CD14-positive monocyte (primary cell): ENCODE measurements around the gene RFC3. TPM values are rescaled to one million over a fixed set of nuclear protein-coding genes. Genes with fewer than 3 reads are reported as not detected.

Experiments used
- DNase-seq, 3 donors: peaks; one replicate each; pipeline ENCODE4 v3.0.0-alpha.2; 2011 to 2022
- H2AFZ ChIP-seq: 2 replicates; pipeline ENCODE4 v1.6.0; 2012; ENCODE audit warnings: mild to moderate bottlenecking, low read depth, low read length, inconsistent platforms; ENCODE audit not compliant: insufficient read depth, poor library complexity, severe bottlenecking
- H3K27ac ChIP-seq, 2 donors: 1 replicate in 1 of 2; 2 replicates in 1 of 2; pipeline ENCODE4 v1.5.1; 2012 to 2013; ENCODE audit warnings: low read length in 2 of 2, control low read depth in 1 of 2, inconsistent platforms in 1 of 2, low read depth in 1 of 2, mild to moderate bottlenecking in 1 of 2
- H3K27me3 ChIP-seq, 2 donors: one replicate each; pipeline versions ENCODE4 v1.6.0 to v1.6.1; 2011 to 2013; ENCODE audit warnings: low read length in 2 of 2; ENCODE audit not compliant: control insufficient read depth in 2 of 2, insufficient read depth in 2 of 2
- H3K36me3 ChIP-seq, 2 donors: replicated peaks in 1 of 2; 1 replicate in 1 of 2; 2 replicates in 1 of 2; pipeline versions ENCODE4 v1.5.1 to v1.6.1; 2012 to 2013; ENCODE audit warnings: low read length in 2 of 2, control low read depth in 1 of 2, inconsistent platforms in 1 of 2, mild to moderate bottlenecking in 1 of 2; ENCODE audit not compliant: insufficient read depth in 2 of 2, control insufficient read depth in 1 of 2
- H3K4me1 ChIP-seq, 2 donors: 1 replicate in 1 of 2; 2 replicates in 1 of 2; pipeline versions ENCODE4 v1.5.1 to v1.6.1; 2012 to 2013; ENCODE audit warnings: low read length in 2 of 2, control low read depth in 1 of 2, inconsistent platforms in 1 of 2, mild to moderate bottlenecking in 1 of 2, moderate library complexity in 1 of 2; ENCODE audit not compliant: insufficient read depth in 2 of 2, control insufficient read depth in 1 of 2
- H3K4me2 ChIP-seq: replicated peaks from 2 replicates; pipeline ENCODE3; 2012; ENCODE audit warnings: low read length, moderate library complexity, mild to moderate bottlenecking; ENCODE audit not compliant: poor library complexity, severe bottlenecking; ENCODE audit errors: extremely low read depth
- H3K4me3 ChIP-seq, 3 experiments: fragments of 200-600 bp in 1 of 3; sonication (generic) in 1 of 3; replicated peaks in 1 of 3; 1 replicate in 2 of 3; 2 replicates in 1 of 3; pipeline ENCODE4 v1.5.1; 2011 to 2013; ENCODE audit warnings: low read length in 3 of 3, mild to moderate bottlenecking in 3 of 3, control low read depth in 2 of 3, low read depth in 2 of 3, inconsistent platforms in 1 of 3, moderate library complexity in 1 of 3
- H3K79me2 ChIP-seq: 2 replicates; pipeline ENCODE4 v1.6.0; 2012; ENCODE audit warnings: mild to moderate bottlenecking, control low read depth, inconsistent platforms, low read length, moderate library complexity; ENCODE audit not compliant: insufficient read depth
- H3K9ac ChIP-seq: 2 replicates; pipeline ENCODE4 v1.6.0; 2017; ENCODE audit warnings: low read length, mild to moderate bottlenecking; ENCODE audit not compliant: insufficient read depth, poor library complexity, severe bottlenecking
- H3K9me3 ChIP-seq, 2 donors: replicated peaks in 1 of 2; 1 replicate in 1 of 2; 2 replicates in 1 of 2; pipeline versions ENCODE4 v1.5.1 to v1.6.1; 2012 to 2013; ENCODE audit warnings: low read length in 2 of 2, control low read depth in 1 of 2; ENCODE audit not compliant: control insufficient read depth in 1 of 2, insufficient read depth in 1 of 2
- H4K20me1 ChIP-seq: 2 replicates; pipeline ENCODE4 v1.6.0; 2012; ENCODE audit warnings: mild to moderate bottlenecking, low read length, control low read depth, moderate library complexity; ENCODE audit not compliant: insufficient read depth
- H3K27ac Mint-ChIP-seq, 7 donors: one replicate each; pipeline ENCODE4 v1.8.0; 2020; ENCODE audit warnings: mild to moderate bottlenecking in 7 of 7, mixed read lengths in 7 of 7, moderate library complexity in 6 of 7, inconsistent platforms in 2 of 7
- H3K27me3 Mint-ChIP-seq, 3 donors: one replicate each; pipeline ENCODE4 v1.8.0; 2021 to 2022; ENCODE audit warnings: low read depth in 3 of 3, mild to moderate bottlenecking in 3 of 3, mixed read lengths in 3 of 3, moderate library complexity in 3 of 3, inconsistent platforms in 1 of 3
- H3K36me3 Mint-ChIP-seq, 2 donors: one replicate each; pipeline ENCODE4 v1.8.0; 2020; ENCODE audit warnings: mixed read lengths in 2 of 2, inconsistent platforms in 1 of 2, mild to moderate bottlenecking in 1 of 2
- H3K4me1 Mint-ChIP-seq: one replicate; pipeline ENCODE4 v1.8.0; 2020; ENCODE audit warnings: mild to moderate bottlenecking, mixed read lengths
- H3K4me3 Mint-ChIP-seq, 2 donors: one replicate each; pipeline ENCODE4 v1.8.0; 2020; ENCODE audit warnings: mild to moderate bottlenecking in 2 of 2, mixed read lengths in 2 of 2, moderate library complexity in 1 of 2
- H3K9me3 Mint-ChIP-seq, 7 donors: one replicate each; pipeline ENCODE4 v1.8.0; 2020 to 2022; ENCODE audit warnings: mixed read lengths in 7 of 7, mild to moderate bottlenecking in 6 of 7, moderate library complexity in 6 of 7, inconsistent platforms in 2 of 7
- WGBS: methylation state at CpG from one replicate; pipeline ENCODE4 v1.1.5; 2013; ENCODE audit warnings: missing lambda C conversion rate; ENCODE audit not compliant: insufficient coverage; 5-methylcytosine and 5-hydroxymethylcytosine counted together
- intact Hi-C, 2 donors: fragments of 100-400 bp; cut with micrococcal nuclease; formaldehyde crosslinking; loops; one replicate each; pipeline versions ENCODE4 v1.15.0 to v1.15.1; 2023
- polyA plus RNA-seq, 3 donors: library from polyadenylated mRNA; depleted of rRNA in 1 of 3; unstranded in 2 of 3; stranded (reverse) in 1 of 3; fragments of 300-500 nt in 2 of 3; fragments of >200 nt in 1 of 3; fragmentation: Illumina TruSeq in 2 of 3; gene quantifications; 1 replicate in 2 of 3; 2 replicates in 1 of 3; pipeline ENCODE4 v1.2.3, GENCODE V29; 2012 to 2021
- TF ChIP-seq, protein P1 (sequence below): fragments of 200-600 bp; IDR thresholded peaks from one replicate; pipeline ENCODE4 v1.8.0; 2022; ENCODE audit warnings: antibody characterized with exemption, mild to moderate bottlenecking

The RFC3 gene
- polyA plus RNA-seq, 3 donors, result 2.5 to 5.3 (median 4.1) TPM

DNA sequence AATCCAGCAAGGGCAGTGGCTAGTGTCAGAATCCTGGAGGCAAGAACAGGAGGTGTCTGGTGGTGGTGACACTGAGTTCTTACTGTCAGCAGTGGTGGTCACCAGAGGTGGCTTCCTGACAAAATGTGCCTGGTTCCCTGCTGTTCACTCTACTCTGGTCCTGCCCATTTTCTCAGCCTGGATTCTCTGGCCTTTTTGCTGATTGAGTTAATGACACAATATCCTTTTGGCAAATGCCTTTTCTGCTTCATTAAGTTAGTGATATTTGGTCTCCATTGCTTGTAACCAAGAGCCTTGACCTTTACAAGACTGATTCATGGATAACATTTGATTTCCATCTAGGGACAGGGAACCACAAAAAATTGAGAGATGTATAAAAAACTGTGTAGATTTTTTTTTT lies 51.1 kb downstream of the RFC3 start:
- Histone ChIP-seq H3K4me3 (no peak overlapping the region), H3K9ac (no peak overlapping the region), H2AFZ (no peak overlapping the region), H3K4me1 (no peaks in the 10 kb centered on the region), H3K4me2 (no peak overlapping the region), H3K27ac (no peak overlapping the region), H4K20me1 (no peaks in the 10 kb centered on the region), H3K9me3 (no peaks in the 10 kb centered on the region), H3K27me3 (no peaks in the 10 kb centered on the region), H3K36me3 (no peaks in the 10 kb centered on the region), H3K79me2 (no peaks in the 10 kb centered on the region)
- Mint-ChIP-seq H3K27ac (no peak overlapping the region), H3K36me3 (peaks cover 0 to 2% of the 10 kb centered on the region in 2 donors), H3K4me3 (no peak overlapping the region), H3K4me1 (no peaks in the 10 kb centered on the region), H3K27me3 (no peaks in the 10 kb centered on the region), H3K9me3 (peaks cover 0 to 5% (median 0%) of the 10 kb centered on the region in 7 donors)
- DNase-seq, result no peak
- TF ChIP-seq, protein P1, sequence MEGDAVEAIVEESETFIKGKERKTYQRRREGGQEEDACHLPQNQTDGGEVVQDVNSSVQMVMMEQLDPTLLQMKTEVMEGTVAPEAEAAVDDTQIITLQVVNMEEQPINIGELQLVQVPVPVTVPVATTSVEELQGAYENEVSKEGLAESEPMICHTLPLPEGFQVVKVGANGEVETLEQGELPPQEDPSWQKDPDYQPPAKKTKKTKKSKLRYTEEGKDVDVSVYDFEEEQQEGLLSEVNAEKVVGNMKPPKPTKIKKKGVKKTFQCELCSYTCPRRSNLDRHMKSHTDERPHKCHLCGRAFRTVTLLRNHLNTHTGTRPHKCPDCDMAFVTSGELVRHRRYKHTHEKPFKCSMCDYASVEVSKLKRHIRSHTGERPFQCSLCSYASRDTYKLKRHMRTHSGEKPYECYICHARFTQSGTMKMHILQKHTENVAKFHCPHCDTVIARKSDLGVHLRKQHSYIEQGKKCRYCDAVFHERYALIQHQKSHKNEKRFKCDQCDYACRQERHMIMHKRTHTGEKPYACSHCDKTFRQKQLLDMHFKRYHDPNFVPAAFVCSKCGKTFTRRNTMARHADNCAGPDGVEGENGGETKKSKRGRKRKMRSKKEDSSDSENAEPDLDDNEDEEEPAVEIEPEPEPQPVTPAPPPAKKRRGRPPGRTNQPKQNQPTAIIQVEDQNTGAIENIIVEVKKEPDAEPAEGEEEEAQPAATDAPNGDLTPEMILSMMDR, result no peak
- intact Hi-C loops, result no loop called here

DNA sequence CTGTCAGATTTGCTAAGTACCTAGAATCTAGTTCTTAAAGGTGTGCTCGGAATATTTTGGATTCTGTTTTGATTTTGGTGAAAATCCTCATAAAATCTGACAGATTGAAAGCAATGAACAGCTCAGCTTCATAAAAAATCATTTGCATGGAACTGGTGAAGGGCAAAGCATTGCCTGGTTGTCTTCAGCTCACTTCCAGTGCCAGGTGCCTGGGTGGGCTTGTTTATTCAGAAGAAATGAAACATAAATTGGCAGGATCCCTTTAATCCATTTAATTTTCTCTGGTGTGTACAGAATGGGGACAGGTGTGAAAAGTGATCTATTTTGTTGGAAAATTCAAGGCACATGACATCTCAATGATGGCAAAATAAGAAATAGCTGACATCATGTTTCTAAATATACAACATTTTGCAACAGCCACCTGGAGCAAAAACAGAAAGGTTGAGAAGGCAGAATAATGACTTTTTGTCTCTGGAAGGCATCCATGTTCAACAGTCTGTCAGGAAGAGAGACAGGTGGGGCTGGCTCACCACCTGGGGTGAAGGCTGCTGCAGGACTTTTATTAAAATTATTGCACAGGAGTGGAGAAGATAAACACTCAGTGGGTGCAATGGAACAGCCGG lies 52.2 kb downstream of the RFC3 start:
- Mint-ChIP-seq H3K4me1 (no peaks in the 10 kb centered on the region), H3K36me3 (peaks cover 0 to 2% of the 10 kb centered on the region in 2 donors), H3K27ac (no peak overlapping the region), H3K4me3 (no peak overlapping the region), H3K27me3 (no peaks in the 10 kb centered on the region), H3K9me3 (peaks cover 0 to 4% (median 0%) of the 10 kb centered on the region in 7 donors)
- Histone ChIP-seq H3K36me3 (no peaks in the 10 kb centered on the region), H3K27me3 (no peaks in the 10 kb centered on the region), H3K27ac (no peak overlapping the region), H3K79me2 (no peaks in the 10 kb centered on the region), H3K4me3 (no peak overlapping the region), H3K4me2 (no peak overlapping the region), H3K4me1 (no peaks in the 10 kb centered on the region), H2AFZ (no peak overlapping the region), H3K9ac (no peak overlapping the region), H3K9me3 (no peaks in the 10 kb centered on the region), H4K20me1 (no peaks in the 10 kb centered on the region)
- no peak for DNase-seq
- no CpG with 5 or more reads among the region's 2 CpGs for WGBS
- TF ChIP-seq, protein P1, result no peak
- intact Hi-C loops, result no loop called here
